ENCODE results near the gene SPATA3. TPM values are rescaled to one million over a fixed set of nuclear protein-coding genes. Genes with fewer than 3 reads are reported as not detected.

SPATA3 gene
- polyA plus RNA-seq, 1 donor = not detected

DNA sequence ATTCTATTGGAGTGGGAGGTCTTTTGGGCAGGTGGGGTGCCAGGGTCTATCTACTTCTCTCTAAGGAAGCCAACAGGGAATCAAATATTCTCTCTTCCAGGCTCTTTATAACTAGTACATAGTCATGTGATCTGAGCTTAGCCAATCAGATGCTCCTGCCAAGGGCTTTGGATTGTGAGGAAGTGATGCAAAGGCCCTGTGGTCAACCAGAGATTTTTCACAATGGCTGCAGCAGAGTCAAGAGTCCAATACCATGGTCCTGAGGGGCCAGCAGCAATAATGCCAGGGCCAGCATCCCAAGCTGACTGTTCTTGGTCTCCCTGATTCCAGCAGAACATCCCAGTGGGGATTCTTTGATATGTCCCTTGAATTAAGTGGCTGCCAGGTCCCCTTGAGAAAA lies 33.0 kb downstream of the SPATA3 start:
- DNase-seq = no peak

DNA sequence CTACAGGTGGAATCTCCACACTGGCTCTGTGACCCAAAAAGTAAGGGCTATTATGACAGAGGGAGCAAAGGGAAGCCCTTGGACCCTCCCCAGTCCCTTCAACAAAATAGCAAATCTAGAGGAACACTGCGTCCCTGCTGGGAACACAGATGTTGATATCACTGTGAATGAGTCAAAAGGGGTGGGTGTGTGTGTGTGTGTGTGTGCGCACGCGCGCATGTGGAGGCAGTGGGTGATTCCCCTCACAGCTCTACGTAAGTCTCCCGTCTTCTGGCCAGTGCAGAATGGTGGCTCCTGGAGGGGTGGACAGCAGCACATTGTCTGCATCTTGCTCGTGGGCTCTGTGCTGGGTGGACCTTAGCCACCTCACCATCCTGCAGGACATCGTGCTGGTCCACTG lies 33.6 kb downstream of the SPATA3 start:
- no peak for DNase-seq

DNA sequence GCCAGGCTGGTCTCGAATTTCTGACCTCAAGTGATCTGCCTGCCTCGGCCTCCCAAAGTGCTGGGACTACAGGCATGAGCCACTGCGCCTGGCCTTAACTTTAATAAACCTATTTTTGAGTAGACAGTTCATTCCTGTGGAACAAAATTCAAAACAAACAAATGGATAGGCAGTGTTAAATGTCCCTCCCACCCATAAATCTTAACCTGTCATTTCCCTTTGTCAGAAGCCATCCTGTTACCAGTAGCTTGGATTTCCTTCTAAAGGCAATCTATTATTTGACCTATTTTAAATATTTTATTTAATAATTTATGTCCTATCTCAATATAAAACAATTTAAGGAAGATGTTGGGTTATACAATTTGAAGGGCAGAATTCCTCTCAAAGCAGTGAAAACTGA lies 34.8 kb downstream of the SPATA3 start:
- no peak for DNase-seq

DNA sequence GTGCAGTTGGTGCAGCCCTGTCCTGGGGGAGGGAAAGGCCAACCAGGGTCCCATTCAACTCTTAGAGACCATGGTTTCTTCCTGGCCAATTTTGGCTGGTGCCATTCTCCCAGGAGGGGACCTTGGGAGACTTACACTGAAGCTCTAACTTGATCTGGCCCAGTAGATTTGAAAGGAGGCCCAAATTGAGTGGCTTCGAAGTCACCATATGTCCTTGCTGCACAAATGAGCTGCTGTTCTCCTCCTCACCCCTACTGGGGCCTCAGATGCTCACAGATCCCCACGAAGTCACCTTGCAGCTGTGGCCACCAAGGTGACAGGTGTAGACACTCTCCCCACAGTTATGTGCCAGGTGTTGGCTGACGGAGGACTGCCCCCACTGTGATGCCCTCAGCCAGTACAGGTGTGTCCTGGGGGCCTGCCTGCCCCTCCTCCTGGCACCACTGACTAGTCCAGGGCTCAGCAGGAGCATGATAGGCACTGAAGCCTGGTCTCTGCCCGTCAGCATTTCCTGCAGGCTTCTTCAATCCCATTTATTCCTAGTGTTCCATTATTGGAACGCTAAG lies 36.7 kb downstream of the SPATA3 start:
- no peak for DNase-seq

DNA sequence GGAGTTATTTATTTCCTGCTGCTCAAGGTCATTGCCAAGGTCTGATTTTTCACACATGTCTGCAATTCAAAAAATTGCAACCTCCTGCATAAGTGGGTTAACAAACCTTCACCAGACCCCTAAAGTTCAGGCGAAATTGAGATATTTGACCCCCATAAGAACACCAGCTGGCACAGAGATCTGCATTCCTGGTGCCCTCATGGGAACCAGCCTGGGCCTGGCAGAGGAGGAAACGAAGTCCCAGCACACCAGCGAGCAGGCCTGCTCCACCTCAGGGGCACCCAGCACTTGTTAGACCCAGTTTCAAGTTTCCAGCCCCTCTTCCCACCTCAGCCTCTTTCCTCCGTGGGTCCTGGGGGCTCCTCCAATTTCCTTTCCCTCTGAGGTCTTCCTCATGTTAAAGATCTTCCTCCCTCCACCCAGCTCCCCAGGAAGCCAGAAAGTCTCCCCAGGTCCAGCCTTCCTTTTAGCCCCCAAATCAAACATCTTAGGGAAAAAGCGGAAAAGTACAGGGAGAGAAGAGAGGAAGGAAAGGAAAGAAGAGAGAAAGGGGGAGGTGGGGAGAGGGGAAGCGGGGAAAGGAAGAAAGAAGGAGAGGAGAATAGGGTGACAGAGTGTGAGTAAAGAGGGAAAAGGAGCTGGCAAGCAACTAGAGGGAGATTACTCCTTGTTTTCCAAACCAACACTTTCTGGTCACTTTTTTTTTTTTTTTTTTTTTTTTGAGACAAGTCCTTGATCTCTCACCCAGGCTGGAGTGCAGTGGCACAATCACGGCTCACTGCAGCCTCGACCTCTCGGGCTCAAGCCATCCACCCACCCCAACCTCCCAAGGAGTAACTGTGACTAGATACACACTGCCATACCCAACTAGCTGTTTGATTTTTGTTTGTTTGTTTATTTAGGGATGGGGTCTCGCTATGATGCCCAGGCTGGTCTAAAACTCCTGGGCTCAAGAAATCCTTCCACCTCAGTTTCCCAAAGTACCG lies 37.5 kb downstream of the SPATA3 start:
- DNase-seq = no peak

DNA sequence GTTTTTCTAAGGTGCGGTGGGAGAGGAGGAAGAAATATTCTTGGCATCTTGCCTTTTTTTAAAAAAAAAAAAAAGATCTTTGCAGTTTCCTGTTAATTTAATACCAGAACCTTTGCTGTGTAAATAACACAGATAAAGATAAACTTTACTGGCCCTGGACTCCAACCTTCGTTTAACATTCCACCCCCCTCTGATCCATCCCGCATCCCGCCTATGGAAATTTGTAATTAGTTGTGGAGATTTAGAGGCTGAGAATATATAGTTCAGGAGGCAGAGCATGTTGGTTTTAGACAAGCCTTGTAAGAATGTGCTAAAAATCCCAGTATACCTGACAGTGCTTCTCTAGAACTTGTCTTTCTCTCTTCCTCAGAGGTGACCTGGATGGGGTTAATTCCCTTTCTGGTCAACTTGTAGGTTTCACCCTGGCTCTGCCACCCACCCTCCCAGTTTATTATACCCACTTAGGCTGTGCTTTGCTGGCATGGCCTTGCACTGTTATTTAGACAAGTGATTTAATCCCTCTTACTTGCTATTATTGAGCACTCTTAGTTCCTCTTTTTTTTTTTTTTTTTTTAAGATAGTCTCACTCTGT lies 38.5 kb downstream of the SPATA3 start:
- no peak for DNase-seq

DNA sequence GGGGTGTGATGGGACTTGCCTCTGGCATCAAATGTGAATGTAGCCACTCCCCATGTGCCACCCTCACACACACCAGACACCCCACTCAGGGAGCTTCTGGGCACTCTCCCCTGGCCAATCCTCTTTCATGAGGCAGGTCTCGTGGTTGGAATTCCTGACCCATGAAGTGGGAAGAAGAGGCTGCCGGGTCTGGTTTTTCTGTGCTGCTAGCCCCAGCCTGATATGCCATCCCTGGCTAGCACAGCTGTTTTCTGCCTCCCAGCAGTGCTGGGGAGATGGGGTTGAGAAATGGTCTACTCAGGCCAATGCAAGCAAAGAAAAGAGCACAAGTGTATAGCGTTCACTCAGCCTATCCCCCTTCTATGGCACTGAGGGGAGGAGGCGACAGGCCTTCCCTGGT lies 40.2 kb downstream of the SPATA3 start:
- DNase-seq = no peak

DNA sequence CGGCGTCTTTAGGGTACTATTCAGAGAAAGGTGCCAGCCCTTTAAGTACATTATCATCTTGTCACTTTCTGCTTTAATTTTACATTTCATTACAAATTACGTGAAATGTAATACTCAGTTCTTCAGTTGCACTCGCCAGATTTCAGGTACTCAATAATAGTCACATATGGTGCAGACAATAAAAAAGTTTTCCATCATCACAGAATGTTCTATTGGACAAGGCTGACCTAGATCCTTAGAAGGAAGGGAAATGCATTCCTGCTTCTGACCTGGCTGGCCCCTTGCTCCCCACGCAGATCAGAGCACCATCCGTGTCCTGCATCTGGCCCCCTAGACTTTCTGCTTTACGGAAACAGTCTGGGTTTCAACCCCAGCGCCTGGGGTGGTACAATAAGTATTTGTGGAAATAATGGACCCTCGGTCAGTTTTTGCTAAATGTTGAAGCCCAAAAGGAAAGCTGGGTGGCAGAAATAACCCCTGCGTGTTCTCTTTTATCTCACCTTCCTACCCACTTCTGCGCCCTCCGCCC lies 40.7 kb downstream of the SPATA3 start:
- no peak for DNase-seq

DNA sequence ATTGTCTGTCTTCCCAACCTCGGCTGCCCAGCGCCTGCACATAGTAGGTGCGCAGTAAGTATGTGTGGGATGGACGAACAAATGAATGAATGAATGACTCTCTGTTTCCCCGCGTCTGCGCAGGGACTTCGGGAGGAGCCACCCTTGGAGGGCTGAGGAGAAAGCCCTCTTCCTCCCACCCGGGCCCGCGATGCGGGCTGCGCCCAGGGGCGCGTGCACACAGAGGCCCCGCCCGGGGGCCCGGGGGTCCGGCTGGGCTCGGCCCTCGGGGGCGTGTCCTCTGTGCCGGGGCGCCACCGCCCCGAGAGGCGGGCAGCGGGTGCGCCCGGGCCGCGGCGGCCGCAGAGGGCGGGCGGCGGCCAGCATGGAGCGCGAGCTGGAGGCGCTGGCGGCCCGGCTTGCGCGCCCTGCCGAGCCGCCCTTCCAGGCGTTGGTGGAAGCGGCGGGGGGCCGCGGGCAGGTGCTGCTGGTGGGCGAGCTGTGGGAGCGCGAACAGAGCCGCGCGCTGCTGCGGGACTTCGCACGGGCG lies 41.3 kb downstream of the SPATA3 start, which contains the start of gene C2orf72:
Gene C2orf72, plus strand, starts transcription at position 322 of the 529 bp plus-strand sequence. Its CDS starts 43 bp downstream, at position 365.
- DNase-seq = no peak

DNA sequence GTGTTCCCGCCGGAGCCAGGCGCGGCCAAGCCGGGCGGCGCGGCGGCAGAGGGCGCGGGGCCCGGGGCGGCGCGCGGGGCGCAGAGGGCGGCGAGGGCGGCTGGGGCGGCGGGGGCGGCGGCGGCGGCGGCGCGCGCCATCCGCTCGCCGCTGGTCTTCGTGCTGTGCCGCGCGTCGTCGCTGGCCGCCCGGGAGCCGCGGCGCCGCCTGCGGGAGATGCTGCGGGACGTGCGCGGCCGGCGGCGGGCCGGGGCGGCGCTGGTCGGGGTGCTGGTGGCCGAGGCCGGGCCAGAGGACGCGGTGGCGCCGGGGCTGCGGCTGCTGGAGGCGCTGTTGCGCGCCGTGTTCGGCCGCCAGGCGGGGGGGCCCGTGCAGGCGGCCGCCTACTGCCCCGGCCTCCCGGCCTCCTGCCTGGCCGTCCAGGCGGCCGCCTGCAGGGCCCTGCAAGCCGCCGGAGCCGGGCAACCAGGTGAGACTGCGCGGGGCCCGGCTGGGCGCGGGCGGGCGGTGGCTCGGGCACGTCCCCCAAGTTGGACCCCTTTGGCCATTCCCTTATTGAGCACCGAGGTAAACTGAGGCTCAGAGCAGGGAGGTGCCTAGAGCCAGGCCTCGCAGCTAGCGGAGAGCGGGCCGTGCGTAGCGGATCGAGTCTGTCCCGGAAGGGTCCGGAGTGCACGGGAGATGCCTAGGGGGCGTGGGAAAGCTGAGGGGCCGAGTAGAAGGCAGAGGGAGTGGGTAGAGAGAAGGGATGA lies 42.0 kb downstream of the SPATA3 start:
- DNase-seq = no peak

DNA sequence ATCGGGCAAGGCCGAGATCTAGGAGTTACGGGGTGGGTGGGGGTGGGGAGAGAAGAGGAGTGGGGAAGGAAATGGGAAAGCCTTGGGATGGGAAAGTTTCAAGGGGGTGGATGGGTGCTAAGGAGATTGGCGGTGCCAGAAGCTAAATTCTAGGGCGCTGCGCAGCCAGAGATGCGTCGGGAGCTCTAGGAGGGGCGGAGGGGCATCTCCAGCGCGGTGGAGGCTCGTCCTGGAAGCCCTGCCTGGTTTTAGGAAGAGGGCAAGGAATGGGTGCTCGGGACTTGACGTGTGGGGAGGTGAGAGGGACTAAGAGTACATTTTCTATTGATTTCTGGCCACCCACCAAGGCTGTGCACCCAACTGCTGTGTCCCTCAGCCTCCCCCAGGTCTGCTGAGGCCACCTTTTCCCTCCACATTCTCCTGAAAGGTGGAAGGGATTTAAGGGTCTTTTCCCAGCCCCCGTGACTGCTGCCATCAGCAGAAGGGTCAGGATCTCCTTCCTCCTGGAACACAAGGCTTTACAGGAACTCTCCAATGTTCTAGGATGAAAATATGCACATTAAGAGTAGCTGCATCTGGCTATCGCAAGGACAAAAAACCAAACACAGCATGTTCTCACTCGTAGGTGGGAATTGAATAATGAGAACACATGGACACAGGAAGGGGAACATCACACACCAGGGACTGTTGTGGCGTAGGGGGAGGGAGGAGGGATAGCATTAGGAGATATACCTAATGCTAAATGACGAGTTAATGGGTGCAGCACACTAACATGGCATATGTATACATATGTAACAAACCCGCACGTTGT lies 42.8 kb downstream of the SPATA3 start:
- DNase-seq = no peak

DNA sequence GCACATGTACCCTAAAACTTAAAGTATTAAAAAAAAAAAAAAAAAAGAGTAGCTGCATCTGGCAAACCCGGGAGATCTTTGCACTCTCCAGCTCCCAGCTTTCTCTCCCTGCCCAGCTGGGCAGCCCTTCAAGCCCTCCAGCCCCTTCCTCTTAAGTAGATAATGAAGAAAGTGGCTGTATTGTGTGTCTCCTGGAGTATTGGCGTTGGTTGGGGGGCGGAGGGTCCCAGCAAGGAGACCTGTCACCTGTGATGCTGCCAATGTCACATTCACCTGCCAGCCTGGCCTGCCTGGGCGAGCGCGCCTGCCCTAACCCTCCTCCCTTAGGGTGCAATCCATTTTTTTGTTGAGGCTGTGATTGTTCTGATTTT lies 43.4 kb downstream of the SPATA3 start:
- DNase-seq = no peak

DNA sequence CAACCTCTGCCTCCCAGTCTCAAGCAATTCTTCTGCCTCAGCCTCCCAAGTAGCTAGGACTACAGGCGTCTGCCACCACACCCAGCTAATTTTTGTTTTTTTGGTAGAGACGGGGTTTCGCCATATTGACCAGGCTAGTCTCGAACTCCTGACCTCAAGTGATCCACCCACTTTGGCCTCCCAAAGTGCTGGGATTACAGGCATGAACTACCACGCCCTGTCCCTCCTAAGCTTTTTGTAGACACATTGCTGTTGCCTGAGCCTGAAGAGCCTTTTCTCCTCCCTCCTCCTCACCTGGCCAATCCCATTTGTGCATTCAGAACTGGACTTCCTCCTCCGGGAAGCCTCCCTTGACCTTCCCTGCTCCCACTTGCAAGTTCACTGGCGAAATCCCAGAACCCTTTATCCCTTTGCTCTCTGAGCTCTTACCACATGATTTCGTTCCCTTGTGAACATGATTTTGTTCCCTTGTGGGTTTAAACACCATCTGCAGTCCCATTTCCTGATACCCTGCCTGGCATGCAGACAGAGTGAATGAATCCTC lies 44.0 kb downstream of the SPATA3 start:
- no peak for DNase-seq

DNA sequence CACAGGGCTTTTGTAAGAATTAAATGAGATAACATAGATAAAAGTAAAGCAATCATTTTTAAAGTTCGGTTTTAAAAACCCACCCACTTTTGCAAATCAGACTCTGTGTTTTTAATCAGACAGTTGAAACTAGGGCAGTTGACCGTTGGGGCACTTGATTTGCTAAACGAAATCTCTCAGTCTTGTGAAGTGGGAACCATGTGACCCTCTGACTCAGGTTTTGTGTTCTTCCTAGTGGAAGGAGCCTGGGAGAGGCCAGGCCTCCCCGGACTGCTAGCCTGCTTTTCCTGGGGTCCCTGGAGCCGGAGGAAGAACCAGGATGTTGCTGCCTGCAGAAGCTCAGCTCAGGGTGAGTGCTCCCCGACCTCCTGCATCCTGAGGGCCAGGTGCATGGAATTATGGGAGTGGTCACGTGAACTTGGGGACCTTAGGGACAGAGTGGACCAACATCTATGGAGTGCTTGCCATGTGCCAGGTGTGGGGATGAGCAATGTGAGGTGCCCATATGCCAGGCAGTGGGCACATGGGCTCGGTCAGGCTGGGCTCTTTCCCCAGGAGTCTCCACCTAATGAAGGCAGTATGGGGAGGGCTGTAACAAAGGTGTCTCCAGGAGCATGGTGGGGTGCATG lies 45.3 kb downstream of the SPATA3 start:
- DNase-seq = no peak

DNA sequence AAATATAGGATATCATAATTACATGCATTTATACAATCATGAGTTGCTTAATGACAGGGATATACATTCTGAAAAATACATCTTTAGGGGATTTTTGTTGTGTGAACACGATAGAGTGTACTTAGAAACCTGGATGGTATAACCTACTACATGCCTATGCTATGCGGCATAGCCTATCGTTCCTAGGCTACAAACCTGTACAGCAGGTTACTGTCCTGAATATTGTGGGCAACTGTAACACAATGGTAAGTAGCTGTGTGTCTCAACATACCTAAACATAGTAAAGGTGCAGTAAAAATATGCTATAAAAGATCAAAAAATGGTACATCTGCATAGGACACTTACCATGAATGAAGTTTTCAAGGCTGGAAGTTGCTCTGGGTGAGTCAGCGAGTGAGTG lies 47.9 kb downstream of the SPATA3 start:
- no peak for DNase-seq

DNA sequence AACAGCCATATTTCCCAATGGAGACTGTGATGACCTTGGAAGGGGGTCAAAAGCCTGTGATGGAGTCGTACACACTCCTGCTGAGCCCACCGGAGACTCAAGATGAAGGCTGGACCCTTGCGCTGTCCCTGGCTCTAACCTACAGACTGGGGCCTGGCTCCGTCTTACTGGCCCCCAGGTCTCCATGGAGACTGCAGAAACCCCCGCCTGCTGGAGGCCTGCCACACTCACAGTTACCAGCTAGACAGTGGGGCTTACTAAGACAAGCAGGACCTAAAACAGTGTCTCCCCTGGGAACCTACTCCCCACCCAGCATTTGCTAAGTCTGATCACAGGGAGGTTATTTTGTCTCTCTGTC lies 51.0 kb downstream of the SPATA3 start:
- DNase-seq = no peak

DNA sequence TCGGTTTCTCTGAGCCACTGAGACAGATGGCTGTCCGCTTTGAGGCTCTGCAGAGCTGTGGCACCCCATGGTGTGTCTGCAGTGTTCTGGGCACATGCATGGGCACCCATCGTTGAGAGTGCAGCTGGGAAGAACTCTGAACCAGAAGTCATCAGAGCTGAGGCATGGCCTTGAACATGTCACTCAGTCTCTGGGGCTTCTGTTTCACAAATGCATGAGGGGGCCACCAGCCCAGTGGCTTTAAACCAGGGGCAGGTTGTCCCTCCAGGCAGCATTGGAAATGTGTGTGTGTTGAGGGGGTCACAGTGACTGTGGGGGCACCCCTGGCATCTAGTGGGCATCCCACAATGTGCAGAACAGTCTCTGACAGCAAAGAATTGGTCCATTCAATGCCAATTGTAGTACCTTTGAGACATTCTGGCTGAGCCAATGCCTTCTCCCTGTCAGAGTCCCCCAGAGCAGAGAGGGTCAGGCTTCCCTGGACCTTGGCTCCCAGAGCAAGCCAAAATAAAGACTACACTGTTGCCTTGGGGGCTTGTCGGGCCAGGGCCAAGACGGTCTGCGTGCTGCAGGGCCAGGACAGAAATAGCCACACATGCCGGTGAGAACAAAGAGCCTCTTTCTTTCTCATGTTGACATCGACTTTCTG lies 51.5 kb downstream of the SPATA3 start:
- DNase-seq = no peak

DNA sequence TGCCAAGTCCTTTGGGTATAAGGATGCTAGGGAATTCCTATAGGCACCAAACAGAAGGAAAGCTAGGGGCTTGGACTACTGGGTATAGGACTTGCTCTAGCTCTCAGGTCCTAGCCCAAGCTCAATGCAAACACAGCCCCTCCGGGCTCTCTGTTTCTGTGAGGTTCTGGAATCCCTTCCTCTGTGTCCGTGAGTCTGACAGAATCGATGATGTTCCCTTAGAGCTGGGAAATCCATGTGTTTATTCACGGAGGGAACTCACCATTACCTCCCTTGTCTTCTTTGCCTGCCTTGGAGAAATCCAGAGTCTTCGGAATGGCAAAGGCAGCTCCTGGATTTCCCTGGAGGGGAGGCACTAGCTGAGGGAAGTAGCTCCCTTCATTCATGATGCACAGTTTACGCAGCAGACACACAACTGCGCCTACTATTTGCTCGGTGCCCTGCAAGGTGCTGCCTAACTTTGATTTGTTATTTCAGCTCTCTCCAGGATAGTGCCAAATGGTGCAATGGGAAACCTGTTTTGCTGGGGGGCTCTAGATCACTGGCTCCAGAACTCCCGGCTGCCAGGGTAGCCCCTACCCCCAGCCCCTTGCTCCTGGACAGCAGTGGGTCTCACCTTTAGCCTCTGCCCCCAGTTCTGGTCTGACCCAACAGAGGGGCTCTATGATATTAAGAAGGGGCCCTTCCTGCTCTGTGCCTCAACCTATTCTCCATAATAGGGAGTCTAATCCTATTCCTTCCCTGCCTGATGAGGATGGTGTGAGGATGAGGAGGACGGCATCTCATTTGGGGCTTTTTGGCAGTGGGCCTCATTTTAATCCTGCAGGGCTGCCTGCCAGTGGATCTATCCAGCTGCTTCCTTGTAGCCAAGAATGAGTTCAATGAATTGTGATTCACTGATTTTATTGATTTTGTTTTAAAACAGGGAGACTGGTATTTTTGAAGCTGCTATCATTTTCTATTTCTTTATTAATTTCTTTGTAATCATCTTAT lies 52.3 kb downstream of the SPATA3 start:
- no peak for DNase-seq

Data from left kidney (tissue), 2 donors.